Keratinocyte (primary cell): ENCODE data around the gene RDH12. TPM values are rescaled to one million over a fixed set of nuclear protein-coding genes. Genes with fewer than 3 reads are reported as not detected.

Experiments used
- DNase-seq: peaks from one replicate; pipeline ENCODE4 v3.0.0-alpha.2; 2011; ENCODE audit warnings: low read depth, missing footprints, low spot score
- FAIRE-seq: peaks from 2 replicates; lab custom pipeline; 2011; peaks lifted over from hg19 to GRCh38; lab: Jason Lieb, UNC
- H2AFZ ChIP-seq: 2 replicates; pipeline ENCODE4 v1.6.0; 2012; ENCODE audit warnings: low read length, control low read depth, inconsistent platforms; ENCODE audit not compliant: control insufficient read depth
- H3K27ac ChIP-seq: 2 replicates; pipeline ENCODE4 v1.5.1; 2011; ENCODE audit warnings: low read length; ENCODE audit not compliant: control insufficient read depth, insufficient read depth
- H3K27me3 ChIP-seq: 3 replicates; pipeline ENCODE4 v1.6.0; 2011; ENCODE audit warnings: low read length; ENCODE audit not compliant: control insufficient read depth, insufficient read depth; ENCODE audit errors: extremely low read depth
- H3K36me3 ChIP-seq, 2 experiments: 2 replicates in 1 of 2; 3 replicates in 1 of 2; pipeline ENCODE4 v1.5.1; 2011; ENCODE audit warnings: low read length in 2 of 2, mild to moderate bottlenecking in 1 of 2; ENCODE audit not compliant: control insufficient read depth in 2 of 2, insufficient read depth in 2 of 2; ENCODE audit errors: extremely low read depth in 1 of 2
- H3K4me1 ChIP-seq: 3 replicates; pipeline ENCODE4 v1.5.1; 2011; ENCODE audit warnings: low read length; ENCODE audit not compliant: control insufficient read depth, insufficient read depth; ENCODE audit errors: extremely low read depth
- H3K4me2 ChIP-seq: 3 replicates; pipeline ENCODE4 v1.6.0; 2011; ENCODE audit warnings: low read depth, low read length; ENCODE audit not compliant: control insufficient read depth, insufficient read depth; ENCODE audit errors: extremely low read depth
- H3K4me3 ChIP-seq, 3 experiments: fragments of 200-600 bp in 1 of 3; sonication (generic) in 1 of 3; 2 replicates in 2 of 3; 3 replicates in 1 of 3; pipeline ENCODE4 v1.5.1; 2011 to 2016; ENCODE audit warnings: low read length in 3 of 3, mild to moderate bottlenecking in 3 of 3, control low read depth in 2 of 3, inconsistent platforms in 1 of 3, low read depth in 1 of 3, mixed read lengths in 1 of 3, mixed run types in 1 of 3, moderate library complexity in 1 of 3; ENCODE audit not compliant: control insufficient read depth in 2 of 3, insufficient read depth in 2 of 3; ENCODE audit errors: extremely low read depth in 1 of 3
- H3K79me2 ChIP-seq: 2 replicates; pipeline ENCODE4 v1.6.0; 2012; ENCODE audit warnings: low read length; ENCODE audit not compliant: control insufficient read depth, insufficient read depth
- H3K9ac ChIP-seq: 3 replicates; pipeline ENCODE4 v1.6.0; 2011; ENCODE audit warnings: low read length; ENCODE audit not compliant: control insufficient read depth, insufficient read depth; ENCODE audit errors: extremely low read depth
- H3K9me1 ChIP-seq: 3 replicates; pipeline ENCODE4 v1.6.0; 2011; ENCODE audit warnings: low read length; ENCODE audit not compliant: control insufficient read depth, insufficient read depth; ENCODE audit errors: extremely low read depth
- H3K9me3 ChIP-seq: 2 replicates; pipeline ENCODE4 v1.5.1; 2012; ENCODE audit warnings: low read depth, low read length; ENCODE audit not compliant: control insufficient read depth
- H4K20me1 ChIP-seq: 3 replicates; pipeline ENCODE4 v1.6.0; 2011; ENCODE audit warnings: low read length; ENCODE audit not compliant: control insufficient read depth, insufficient read depth; ENCODE audit errors: extremely low read depth
- CTCF ChIP-seq, 3 experiments: IDR thresholded peaks in 1 of 3; conservative IDR thresholded peaks in 1 of 3; optimal IDR thresholded peaks in 1 of 3; 2 replicates in 2 of 3; 3 replicates in 1 of 3; pipeline versions ENCODE3 to v1.5.1; 2011; ENCODE audit warnings: low read length in 3 of 3, mild to moderate bottlenecking in 3 of 3, moderate library complexity in 2 of 3, control low read depth in 1 of 3, inconsistent platforms in 1 of 3; ENCODE audit not compliant: insufficient read depth in 2 of 3; ENCODE audit errors: extremely low read depth in 1 of 3
- EZH2 ChIP-seq: IDR thresholded peaks from one replicate; pipeline ENCODE4 v1.6.1; 2012; ENCODE audit warnings: inconsistent platforms, mild to moderate bottlenecking, low read length, moderate library complexity
- dilution Hi-C: fragments of 300-500 bp; cut with MboI; formaldehyde crosslinking; loops from one replicate; pipeline ENCODE4 v1.7.0; 2020; ENCODE audit warnings: low sequenced_read_pairs; ENCODE audit not compliant: extremely low pct_ligation_motif_present
- polyA plus RNA-seq, 5 experiments: library from polyadenylated mRNA; depleted of rRNA in 3 of 5; stranded (reverse) in 3 of 5; stranded (forward) in 1 of 5; unstranded in 1 of 5; fragments of >200 nt; gene quantifications; 1 replicate in 1 of 5; 2 replicates in 3 of 5; 3 replicates in 1 of 5; pipeline versions ENCODE4 v1.2.1 to v1.2.3, GENCODE V29; 2011 to 2012; ENCODE audit warnings: missing spikeins in 2 of 5, low read depth in 1 of 5, low replicate concordance in 1 of 5

Gene RDH12
- polyA plus RNA-seq, 1 donor (not counting 4 experiments of a cell fraction or from before 2014, with no cell fraction given), result 0.98 TPM

- no peaks in the 10 kb centered on the region for H4K20me1 ChIP-seq
- H3K9me1 ChIP-seq, result no peaks in the 10 kb centered on the region
- H3K9me3 ChIP-seq, result no peaks in the 10 kb centered on the region
- dilution Hi-C loops, result no loop called here
- DNase-seq (no peak), FAIRE-seq (no peak)
- H3K4me2 ChIP-seq, result no peak overlapping the region
- H3K4me1 ChIP-seq, result peaks cover 11% of the 10 kb centered on the region
- H2AFZ ChIP-seq, result no peak overlapping the region
- peaks cover 17% of the 10 kb centered on the region for H3K27me3 ChIP-seq
- no peak overlapping the region for H3K4me3 ChIP-seq
- no peak overlapping the region for H3K27ac ChIP-seq
- H3K79me2 ChIP-seq, result no peaks in the 10 kb centered on the region
- no peak overlapping the region for H3K9ac ChIP-seq
- no peaks in the 10 kb centered on the region for H3K36me3 ChIP-seq
- TF ChIP-seq EZH2 (no peak), CTCF (optimal IDR thresholded peaks at IDR 0.05 in 1 of 3, IDR thresholded peaks at IDR 0.05 in 1 of 3, conservative IDR thresholded peaks at IDR 0.05 in 1 of 3; ENCODE audit: extremely low read depth in 1 of 3, insufficient read depth in 2 of 3, low read length in 3 of 3) (no peak)
Observed at GRCh38 chr14:67725171-67725570, 23.5 kb downstream of the RDH12 start.

GRCh38 chr14:67727361-67727760 is 25.7 kb downstream of the RDH12 start:
- Histone ChIP-seq H3K27ac (no peak overlapping the region), H3K4me3 (no peak overlapping the region), H3K79me2 (no peaks in the 10 kb centered on the region), H3K27me3 (peaks cover 8% of the 10 kb centered on the region), H3K9me3 (no peaks in the 10 kb centered on the region), H3K9me1 (no peaks in the 10 kb centered on the region), H3K36me3 (no peaks in the 10 kb centered on the region), H3K9ac (no peak overlapping the region), H4K20me1 (no peaks in the 10 kb centered on the region), H3K4me1 (peaks cover 11% of the 10 kb centered on the region), H2AFZ (no peak overlapping the region), H3K4me2 (no peak overlapping the region)
- FAIRE-seq, result no peak
- TF ChIP-seq CTCF (optimal IDR thresholded peaks at IDR 0.05 in 1 of 3, IDR thresholded peaks at IDR 0.05 in 1 of 3, conservative IDR thresholded peaks at IDR 0.05 in 1 of 3; ENCODE audit: extremely low read depth in 1 of 3, insufficient read depth in 2 of 3, low read length in 3 of 3) (no peak), EZH2 (no peak)
- no peak for DNase-seq
- dilution Hi-C loops, result no loop called here
